Camera-type eye (tissue), 1 donor: Measurements from ENCODE around the gene MIF4GD. TPM values are rescaled to one million over a fixed set of nuclear protein-coding genes. Genes with fewer than 3 reads are reported as not detected.

Source experiments
- total RNA-seq: library from RNA; depleted of rRNA; stranded (reverse); fragments of >200 nt; gene quantifications from one replicate; pipeline ENCODE4 v1.2.3, GENCODE V29; 2014

MIF4GD gene, protein sequence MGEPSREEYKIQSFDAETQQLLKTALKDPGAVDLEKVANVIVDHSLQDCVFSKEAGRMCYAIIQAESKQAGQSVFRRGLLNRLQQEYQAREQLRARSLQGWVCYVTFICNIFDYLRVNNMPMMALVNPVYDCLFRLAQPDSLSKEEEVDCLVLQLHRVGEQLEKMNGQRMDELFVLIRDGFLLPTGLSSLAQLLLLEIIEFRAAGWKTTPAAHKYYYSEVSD
- total RNA-seq: 8.6 TPM

GRCh38 chr17:75270966-75271232 lies at the start of gene MIF4GD:
MIF4GD (minus strand) TSS chr17:75271231; CDS start chr17:75270195, 1,036 bp downstream.

GRCh38 chr17:75289115-75289831 lies 18.2 kb upstream of the MIF4GD start, which contains the start of gene SLC25A19:
SLC25A19 (minus strand) TSS chr17:75289433; CDS start chr17:75286764, 2,669 bp downstream.

GRCh38 chr17:75261336-75262111 lies 9.5 kb downstream of the MIF4GD start, which contains the start of the genes GGA3 and MRPS7:
GGA3 (minus strand) TSS chr17:75261606; CDS start chr17:75261587, 19 bp downstream.
MRPS7 (plus strand) TSS chr17:75261879; CDS start chr17:75261901, 22 bp downstream.

Other genes starting within 250 kb of the MIF4GD start
- 148 TPM for gene ATP5PD, start 224.3 kb downstream of the MIF4GD start, total RNA-seq
- gene KCTD2, start 224.0 kb downstream of the MIF4GD start, total RNA-seq: 24.2 TPM
- 8.0 TPM for gene SLC16A5, start 183.3 kb downstream of the MIF4GD start, total RNA-seq
- gene ARMC7, start 161.3 kb downstream of the MIF4GD start, total RNA-seq: 4.1 TPM
- gene NT5C, start 139.5 kb downstream of the MIF4GD start, total RNA-seq: 59.9 TPM
- 76.7 TPM for gene JPT1, start 116.7 kb downstream of the MIF4GD start, total RNA-seq
- 88.2 TPM for gene SUMO2, start 88.3 kb downstream of the MIF4GD start, total RNA-seq
- 43.7 TPM for gene NUP85, start 65.6 kb downstream of the MIF4GD start, total RNA-seq
- gene GGA3, start 9.6 kb downstream of the MIF4GD start, total RNA-seq: 19.6 TPM
- 38.5 TPM for gene MRPS7, start 9.4 kb downstream of the MIF4GD start, total RNA-seq
- gene SLC25A19, start 18.2 kb upstream of the MIF4GD start, total RNA-seq: 5.2 TPM
- gene GRB2, start 134.4 kb upstream of the MIF4GD start, total RNA-seq: 101 TPM
- 54.9 TPM for gene TMEM94, start 185.4 kb upstream of the MIF4GD start, total RNA-seq
- gene CASKIN2, start 244.3 kb upstream of the MIF4GD start, total RNA-seq: 23.3 TPM
- gene TSEN54, start 245.3 kb upstream of the MIF4GD start, total RNA-seq: 19.4 TPM